CD4-positive, alpha-beta T cell treated with Interleukin-1 beta for 1 hour (primary cell): ENCODE results near the gene PLCB2.

Experiments
- DNase-seq, 2 donors: peaks; one replicate each; pipeline ENCODE4 v3.0.0-alpha.2; 2020 to 2022

The PLCB2 gene

DNA sequence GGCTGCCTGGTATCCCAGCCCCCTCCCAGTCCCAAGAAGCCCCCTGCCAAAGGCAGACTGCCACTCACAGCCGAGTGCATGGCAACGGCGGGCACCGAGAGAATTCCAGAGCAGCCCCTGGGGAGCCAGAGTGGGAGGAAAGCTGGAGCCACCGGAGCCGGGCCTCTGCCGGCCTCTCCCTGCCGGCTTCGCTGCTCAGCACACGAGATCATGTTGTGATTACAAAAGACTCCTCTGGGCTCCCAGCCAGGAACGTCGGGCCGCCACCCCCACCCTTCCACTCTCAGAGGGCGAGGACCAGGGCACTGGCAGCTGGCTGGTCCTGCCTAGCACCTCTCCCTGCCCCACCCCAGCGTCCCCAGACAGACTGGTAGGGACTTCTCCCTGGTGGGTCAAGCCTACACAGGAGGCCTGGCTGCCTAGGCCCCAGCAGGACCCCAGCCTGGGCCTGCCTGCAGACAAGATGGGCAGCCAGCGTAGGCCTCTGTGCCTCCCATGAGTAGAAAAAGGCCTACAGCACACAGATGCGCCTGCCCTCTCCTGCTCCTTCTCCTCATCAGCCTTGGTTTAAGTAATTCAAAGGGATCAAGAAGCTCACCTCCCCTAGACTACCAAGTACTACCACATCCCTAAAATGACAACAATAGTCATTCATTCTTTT lies 33.1 kb upstream of the PLCB2 start, which contains the start of gene CCDC9B:
TSS of gene CCDC9B (minus strand) at position 200 of the 661 bp plus-strand sequence. CDS start at position 80, 120 bp downstream.
- peak in 1 of 2 donors; percentile 27 for DNase-seq

GRCh38 chr15:40340038-40340739 lies 32.5 kb upstream of the PLCB2 start:
- no peak for DNase-seq

DNA sequence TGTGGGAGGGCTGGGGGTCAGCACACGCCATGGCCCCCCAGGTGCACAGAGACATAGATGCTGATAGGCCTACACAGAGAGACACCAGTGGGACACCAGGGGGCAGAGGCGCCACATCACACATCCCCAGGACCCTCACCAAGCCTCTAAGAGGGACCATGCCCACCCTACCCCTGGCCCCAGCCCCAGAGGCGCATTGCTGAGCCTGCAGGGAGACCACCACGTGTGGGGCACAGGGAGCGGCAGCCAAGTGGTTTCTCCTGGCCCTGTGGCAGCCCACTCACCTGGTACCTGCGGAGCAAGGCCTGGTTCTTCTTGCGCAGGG lies 31.8 kb upstream of the PLCB2 start:
- DNase-seq: no peak

DNA sequence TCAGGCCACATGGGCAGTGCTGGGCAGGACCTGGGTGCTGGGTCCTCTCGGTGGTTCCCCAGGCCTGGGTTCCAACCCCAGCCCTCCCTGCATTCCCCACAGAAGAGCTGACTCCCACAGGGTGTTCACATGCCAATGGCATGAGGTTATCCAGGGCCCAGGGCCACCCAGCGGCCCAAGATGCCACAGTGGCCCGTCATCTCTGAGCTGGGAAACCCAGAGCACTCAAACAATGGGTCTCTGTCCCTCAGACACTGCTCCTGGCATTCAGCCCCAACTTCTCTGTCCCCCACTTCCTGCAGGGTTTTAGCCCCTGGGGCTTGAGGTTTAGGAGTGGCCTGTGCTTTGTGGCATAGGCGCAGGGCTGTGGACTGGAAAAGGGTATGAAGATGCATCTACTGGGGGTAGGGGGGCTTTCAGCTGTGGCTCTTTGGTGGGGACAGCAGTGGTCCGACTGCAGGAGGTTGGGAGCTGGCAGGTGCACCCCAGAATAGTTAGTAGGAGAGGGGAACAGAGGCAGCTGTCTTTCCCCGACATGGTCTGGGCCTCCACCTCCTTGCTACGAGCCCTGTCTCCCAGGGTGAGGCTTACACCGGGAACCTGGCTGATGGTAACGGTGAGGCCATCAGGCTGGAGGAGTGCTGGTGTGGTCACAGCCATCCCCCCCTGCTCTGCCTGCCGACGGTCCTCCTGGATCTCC lies 31.3 kb upstream of the PLCB2 start:
- no peak for DNase-seq

DNA sequence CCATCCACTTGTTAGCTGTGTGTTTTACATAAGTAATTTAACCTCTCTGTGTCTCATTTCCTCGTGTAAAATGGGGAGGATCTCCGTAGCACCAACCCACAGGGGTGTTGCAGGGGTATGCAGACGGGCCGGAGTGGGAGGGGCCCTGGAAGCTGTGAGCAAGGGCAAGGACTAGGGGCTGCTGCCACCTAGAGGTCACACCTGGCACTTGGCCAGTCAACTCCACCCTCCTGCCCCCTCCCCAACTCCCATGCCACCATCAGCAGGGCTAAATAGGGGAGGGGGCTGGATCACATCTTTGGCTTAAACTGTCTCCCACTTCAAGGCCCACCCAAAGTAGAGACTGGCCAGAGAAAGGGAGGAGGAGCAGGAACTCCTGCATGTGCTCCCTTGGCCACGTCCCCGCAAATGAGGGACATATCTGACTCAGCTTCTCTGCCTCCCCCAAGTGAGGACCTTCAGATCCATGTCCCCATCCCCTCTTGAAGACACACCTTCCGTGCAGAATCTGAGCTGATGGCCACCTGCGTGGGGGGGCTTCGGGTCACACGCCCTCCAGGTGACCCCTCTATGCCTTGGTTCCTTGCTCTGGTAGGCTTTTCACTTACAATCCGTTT lies 30.4 kb upstream of the PLCB2 start:
- peak; percentile 76 to 82 for DNase-seq

- no peak for DNase-seq
These were observed 29.9 kb upstream of the PLCB2 start for GRCh38 chr15:40337597-40337996.

DNA sequence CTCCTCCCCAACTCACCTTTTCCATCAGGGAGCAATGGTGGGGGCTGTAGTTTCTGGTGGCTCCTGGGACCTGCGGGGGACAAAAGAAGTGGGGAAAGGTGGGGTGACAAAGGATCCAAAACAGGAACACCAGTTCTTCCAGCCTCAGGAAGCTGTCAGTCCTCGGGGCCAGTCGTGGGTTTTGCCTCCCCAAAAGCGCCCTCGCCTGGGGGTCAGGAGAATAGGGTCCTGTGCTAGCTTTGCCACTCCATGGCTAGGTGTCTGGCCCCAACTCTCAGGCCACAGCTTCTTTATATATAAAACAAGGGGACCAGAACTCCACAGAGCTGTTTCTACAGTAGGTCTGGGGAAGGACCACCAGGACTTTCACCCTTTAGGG lies 29.0 kb upstream of the PLCB2 start:
- peak in 1 of 2 donors; percentile 46 for DNase-seq

DNA sequence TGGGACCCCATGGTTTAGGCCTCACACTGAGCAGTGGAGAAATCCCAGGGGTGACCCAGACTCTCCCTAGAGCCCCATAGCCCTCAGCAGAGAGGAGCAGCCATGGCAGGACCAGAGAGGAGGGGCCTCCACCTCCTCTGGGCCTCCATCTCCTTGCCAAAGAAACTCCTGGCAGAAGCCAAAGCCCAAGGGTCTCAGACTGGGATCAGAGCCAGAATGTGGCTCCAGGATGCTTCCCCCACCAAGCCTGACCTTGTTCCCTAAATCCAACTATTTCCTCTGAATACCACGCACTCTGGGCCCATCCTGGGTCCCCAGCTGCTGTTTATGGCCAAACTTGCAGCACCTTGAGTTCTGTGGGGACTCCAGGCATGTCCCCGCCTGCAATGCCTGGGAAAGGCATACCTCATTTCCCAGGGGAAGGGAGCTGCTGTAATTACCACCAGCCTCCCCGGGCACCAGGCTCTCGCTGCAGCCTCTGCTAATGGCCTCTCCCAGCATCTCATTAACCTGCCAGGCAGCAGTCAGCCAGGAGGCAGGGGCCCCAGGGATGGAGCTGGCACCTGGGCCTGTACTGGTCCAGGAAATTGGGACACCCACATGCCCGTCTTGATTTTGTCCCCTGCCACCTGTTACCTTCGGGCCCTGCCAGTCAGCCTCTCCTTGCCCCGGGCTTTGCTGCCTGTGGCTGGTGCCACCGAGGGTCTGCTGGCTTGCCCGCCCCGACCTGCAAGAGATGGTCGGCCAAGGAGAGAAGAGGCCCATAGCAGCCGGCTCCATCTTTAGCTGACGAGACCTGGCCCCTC lies 28.4 kb upstream of the PLCB2 start:
- DNase-seq: no peak

DNA sequence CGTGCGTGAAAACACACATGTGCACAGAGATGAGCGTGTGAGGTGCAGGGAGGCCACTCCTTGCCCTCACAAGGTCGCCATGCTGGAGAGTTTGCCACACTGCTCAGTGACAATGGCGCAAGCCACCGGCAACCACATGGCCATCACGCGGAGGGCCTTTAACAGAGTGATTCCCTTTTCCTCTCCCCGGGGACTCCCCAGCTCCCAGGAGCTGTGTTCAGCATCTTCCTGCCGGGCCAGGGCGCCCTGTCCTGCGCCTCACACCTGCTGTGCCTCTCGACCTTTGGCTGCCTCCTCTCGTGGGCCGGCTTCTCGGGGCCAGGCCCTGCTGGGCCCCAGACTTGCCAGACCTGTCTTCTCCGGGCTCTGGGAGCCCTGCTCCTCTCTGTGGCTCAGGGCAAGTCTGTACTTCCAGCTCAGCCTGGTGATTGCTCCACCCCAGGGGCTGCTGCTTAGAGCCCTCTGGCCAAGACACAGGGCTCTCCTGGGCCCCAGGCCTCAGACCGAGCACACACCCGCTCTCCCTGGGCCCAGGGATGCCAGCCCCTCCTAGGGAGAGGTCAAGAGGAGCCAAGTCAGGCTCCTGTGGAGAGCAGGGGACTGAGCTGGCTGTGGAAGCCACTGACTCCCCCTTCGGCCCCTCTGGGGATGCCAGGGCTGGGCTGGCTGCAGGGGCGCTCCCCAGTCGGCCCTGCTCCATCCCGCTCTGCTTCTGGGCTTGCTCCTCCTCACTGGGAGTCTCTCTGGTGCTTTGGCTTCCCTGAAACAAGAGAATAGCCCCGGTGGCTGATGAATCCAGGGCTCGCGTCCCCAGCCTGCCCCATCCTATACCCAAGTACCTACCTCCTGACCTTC lies 27.4 kb upstream of the PLCB2 start:
- DNase-seq: peak in 1 of 2 donors; percentile 27

- no peak for DNase-seq
These were observed 26.8 kb upstream of the PLCB2 start for GRCh38 chr15:40334541-40334940.

- peak; percentile 23 to 73 for DNase-seq
These were observed 26.3 kb upstream of the PLCB2 start for GRCh38 chr15:40333922-40334492.

DNA sequence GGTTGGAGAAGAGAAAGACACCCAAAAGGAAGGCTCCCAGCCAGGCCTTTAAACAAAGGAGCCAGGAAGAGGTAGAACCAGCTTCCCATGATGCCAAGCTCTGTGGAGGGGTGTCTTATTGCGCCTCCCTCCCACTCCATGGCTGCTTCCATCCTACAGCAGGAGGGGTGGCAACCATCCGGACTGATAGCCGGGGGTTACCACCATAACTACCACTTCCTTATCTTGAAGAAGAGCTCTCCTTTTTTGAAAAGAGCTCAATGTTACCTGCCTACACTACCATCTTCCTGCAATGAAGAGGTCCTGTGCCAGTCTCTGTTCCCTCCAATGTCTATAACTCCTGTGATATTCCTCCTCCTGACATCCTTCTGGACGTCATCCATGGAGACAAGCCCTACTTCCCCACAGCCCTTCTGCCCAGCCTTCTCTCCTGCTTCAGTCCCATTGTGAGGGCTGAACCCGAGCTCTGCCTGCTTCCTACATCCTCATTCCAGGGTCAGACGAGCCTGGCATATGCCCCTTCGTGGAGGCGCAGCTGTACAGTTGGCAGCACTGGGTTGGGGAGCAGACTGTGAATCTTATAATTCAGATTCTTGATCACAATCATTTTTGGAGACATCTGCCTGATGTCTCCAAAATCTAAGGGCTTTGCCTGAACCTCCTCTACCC lies 24.5 kb upstream of the PLCB2 start:
- DNase-seq: no peak

GRCh38 chr15:40331637-40332036 lies 23.9 kb upstream of the PLCB2 start:
- DNase-seq: no peak

- no peak for DNase-seq
These were observed 23.3 kb upstream of the PLCB2 start for GRCh38 chr15:40331026-40331425.

DNA sequence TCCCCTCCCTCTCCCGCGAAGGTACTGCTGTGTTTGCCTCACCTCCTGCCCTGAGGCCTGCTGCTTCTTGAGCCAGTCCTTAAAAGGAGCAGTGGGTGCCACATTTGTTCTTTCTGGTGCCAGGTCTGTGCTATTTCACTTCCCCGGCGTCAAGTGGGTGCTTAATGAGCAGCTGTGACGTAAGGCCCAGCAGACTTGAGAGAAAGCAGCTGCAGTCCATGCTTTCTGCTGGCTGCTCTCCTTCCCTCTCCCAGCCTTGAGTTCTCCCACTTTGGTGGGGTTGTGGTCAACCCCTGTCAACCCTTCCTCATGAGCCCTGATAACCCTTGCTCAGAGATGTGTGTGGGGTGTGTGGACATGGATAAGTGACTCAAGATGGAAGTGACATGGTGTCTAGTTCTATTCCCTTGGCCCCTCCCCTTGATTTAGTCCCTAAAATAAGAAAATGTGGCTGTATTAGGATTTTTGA lies 22.7 kb upstream of the PLCB2 start:
- no peak for DNase-seq

DNA sequence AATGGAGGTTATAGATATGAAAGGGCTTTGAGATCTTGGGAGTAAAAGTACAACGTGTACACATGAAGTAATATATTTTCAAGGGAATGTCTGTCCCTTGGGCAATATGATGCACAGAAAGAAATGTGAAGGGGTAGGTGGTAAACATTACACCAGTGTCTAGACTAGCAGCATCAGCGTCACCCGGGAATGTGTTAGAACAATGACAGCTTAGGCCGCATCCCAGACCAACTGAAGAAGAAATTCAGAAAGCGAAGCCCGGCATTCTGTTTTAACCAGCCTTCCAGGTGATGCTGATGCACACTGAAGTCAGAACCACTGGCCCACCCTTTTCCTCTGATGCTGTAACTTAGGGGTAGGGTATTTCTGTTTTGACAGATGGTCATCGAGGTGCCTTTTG lies 22.1 kb upstream of the PLCB2 start:
- DNase-seq: no peak

DNA sequence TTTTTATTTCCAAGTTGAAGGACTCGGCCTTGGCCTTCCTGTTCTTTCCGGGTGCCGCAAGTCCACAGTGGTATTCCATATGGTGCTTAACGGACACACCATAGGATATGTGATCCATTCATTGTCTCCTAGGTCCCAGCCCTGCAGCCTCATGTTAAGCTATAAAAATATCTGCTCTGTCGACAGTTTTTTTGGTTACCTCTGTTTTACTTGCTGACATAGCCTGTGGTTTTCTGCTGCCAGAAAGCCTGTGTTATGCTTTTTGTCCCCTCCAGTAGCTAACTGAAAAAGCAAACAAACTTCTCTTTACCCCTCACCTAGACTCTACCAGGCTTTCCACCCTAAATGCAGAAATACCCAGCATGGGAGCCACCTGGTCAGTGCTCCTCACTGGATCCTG lies 21.0 kb upstream of the PLCB2 start:
- no peak for DNase-seq

GRCh38 chr15:40328176-40328575 lies 20.4 kb upstream of the PLCB2 start:
- no peak for DNase-seq

DNA sequence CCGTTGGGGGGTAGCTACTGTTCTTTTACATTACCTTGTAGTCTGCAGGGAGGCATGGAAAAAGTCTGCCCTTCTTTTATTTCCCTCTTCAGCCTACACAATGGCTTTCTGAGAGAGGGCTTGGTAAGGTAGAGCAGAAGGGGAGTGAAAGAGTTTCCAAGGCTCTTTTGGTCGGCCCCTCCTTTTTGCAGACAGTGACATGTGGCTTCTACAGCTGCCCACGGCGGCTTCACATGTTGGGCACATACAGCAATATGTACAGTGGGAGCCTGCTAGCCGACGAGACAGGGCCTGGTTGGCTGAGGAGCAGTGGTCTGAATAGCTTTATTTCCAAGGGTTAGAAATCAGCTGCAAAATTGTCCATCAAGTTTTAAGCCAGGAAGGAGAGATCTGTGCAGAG lies 19.7 kb upstream of the PLCB2 start:
- no peak for DNase-seq

DNA sequence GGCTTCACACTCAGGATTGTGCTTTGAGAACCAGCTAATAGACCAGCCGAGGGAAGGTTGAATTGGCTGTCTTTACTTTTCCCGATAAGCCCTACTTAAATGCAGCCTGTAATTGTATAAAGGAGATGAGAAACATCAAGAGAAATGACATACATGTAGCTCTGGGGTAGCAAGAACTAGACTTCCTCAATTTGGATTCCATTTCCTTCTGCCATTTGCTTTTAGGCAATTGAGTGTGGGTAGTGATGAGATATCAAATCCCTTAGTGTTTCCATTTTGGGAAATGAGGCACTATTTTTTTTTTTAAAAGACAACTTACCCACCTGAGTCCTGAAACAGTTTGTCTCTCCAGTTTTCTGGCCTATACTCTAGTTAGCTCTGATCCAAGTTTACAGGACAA lies 18.0 kb upstream of the PLCB2 start:
- DNase-seq: no peak

DNA sequence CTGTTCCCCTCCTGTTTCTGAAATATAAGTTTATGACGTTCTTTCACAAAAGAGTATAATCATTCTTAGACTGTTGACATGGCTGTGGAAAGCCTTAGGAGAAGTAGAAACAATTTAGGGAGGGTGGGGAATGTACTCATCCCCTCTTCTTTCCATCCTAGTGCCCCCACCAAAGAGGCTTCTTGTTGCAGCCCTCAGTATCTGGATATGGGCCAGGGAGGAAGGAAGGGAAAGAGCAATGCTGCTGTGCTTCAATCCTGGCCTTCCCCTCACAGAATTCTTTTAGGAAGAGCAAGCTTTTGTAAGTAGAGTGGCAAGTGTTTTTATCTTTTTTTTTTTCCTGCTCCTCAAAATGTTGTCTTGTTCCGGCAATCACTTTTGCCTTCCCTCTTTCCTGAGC lies 17.5 kb upstream of the PLCB2 start:
- DNase-seq: no peak
